Endodermal cell (in vitro differentiated cells): ENCODE measurements around the gene IL12RB2. TPM values are rescaled to one million over a fixed set of nuclear protein-coding genes. Genes with fewer than 3 reads are reported as not detected.

Experiments
- DNase-seq: peaks from one replicate; pipeline ENCODE4 v3.0.0-alpha.2; 2017
- H3K27ac ChIP-seq: 2 replicates; pipeline ENCODE4 v1.5.1; 2013; ENCODE audit warnings: mild to moderate bottlenecking, low read depth, low read length, moderate library complexity
- H3K27me3 ChIP-seq: 2 replicates; pipeline ENCODE4 v1.6.1; 2013; ENCODE audit warnings: mild to moderate bottlenecking, low read length, moderate library complexity; ENCODE audit not compliant: insufficient read depth, control insufficient read depth, poor library complexity, severe bottlenecking
- H3K36me3 ChIP-seq: 2 replicates; pipeline ENCODE4 v1.7.0; 2013; ENCODE audit warnings: mild to moderate bottlenecking, low read length, moderate library complexity; ENCODE audit not compliant: control insufficient read depth, insufficient read depth
- H3K4me1 ChIP-seq: one replicate; pipeline ENCODE4 v1.7.0; 2013; ENCODE audit warnings: low read length; ENCODE audit not compliant: control insufficient read depth, insufficient read depth
- H3K4me3 ChIP-seq: 2 replicates; pipeline ENCODE4 v1.5.1; 2013; ENCODE audit warnings: mild to moderate bottlenecking, low read length, moderate library complexity
- H3K9ac ChIP-seq: 2 replicates; pipeline ENCODE4 v1.6.1; 2013; ENCODE audit warnings: mild to moderate bottlenecking, low read length, moderate library complexity; ENCODE audit not compliant: poor library complexity, severe bottlenecking; ENCODE audit errors: extremely low read depth
- H3K9me3 ChIP-seq: 2 replicates; pipeline ENCODE4 v1.6.1; 2013; ENCODE audit warnings: mild to moderate bottlenecking, low read length, moderate library complexity; ENCODE audit not compliant: control insufficient read depth
- H3K27ac Mint-ChIP-seq: 2 replicates; pipeline ENCODE4 v1.8.0; 2020; ENCODE audit warnings: mixed read lengths
- H3K27me3 Mint-ChIP-seq: 2 replicates; pipeline ENCODE4 v1.8.0; 2021; ENCODE audit warnings: mild to moderate bottlenecking, mixed read lengths; ENCODE audit not compliant: insufficient read depth
- H3K36me3 Mint-ChIP-seq: 2 replicates; pipeline ENCODE4 v1.8.0; 2020; ENCODE audit warnings: low read depth, mixed read lengths
- H3K4me1 Mint-ChIP-seq: 2 replicates; pipeline ENCODE4 v1.8.0; 2020; ENCODE audit warnings: mixed read lengths
- H3K4me3 Mint-ChIP-seq: 2 replicates; pipeline ENCODE4 v1.8.0; 2020; ENCODE audit warnings: mild to moderate bottlenecking, moderate library complexity, mixed read lengths
- H3K9me3 Mint-ChIP-seq: 2 replicates; pipeline ENCODE4 v1.8.0; 2020; ENCODE audit warnings: mild to moderate bottlenecking, mixed read lengths
- WGBS, 2 experiments: methylation state at CpG; one replicate each; pipeline versions ENCODE4 v1.1.5 to v1.1.7; 2013; ENCODE audit warnings: missing lambda C conversion rate in 2 of 2, mixed read lengths in 1 of 2; ENCODE audit not compliant: insufficient coverage in 1 of 2, insufficient read length in 1 of 2; 5-methylcytosine and 5-hydroxymethylcytosine counted together
- total RNA-seq, 2 donors: library from RNA; stranded (reverse); fragmentation: NEBNext Ultra II Directional in 1 of 2; extraction: Animal tissue kit (Norgen Biotek cat#: 25700) in 1 of 2; gene quantifications; 2 replicates in 1 of 2; 3 replicates in 1 of 2; pipeline ENCODE4 v1.2.1, GENCODE V29; 2021
- TF ChIP-seq, protein P1 (sequence below): fragments of 200-600 bp; sonication (generic); conservative IDR thresholded peaks from 2 replicates; pipeline ENCODE4 v1.5.0; 2021; ENCODE audit warnings: antibody characterized with exemption, mild to moderate bottlenecking

The IL12RB2 gene
- total RNA-seq, 2 donors from 2014 or later, result 0.29 TPM; not detected in 1

DNA sequence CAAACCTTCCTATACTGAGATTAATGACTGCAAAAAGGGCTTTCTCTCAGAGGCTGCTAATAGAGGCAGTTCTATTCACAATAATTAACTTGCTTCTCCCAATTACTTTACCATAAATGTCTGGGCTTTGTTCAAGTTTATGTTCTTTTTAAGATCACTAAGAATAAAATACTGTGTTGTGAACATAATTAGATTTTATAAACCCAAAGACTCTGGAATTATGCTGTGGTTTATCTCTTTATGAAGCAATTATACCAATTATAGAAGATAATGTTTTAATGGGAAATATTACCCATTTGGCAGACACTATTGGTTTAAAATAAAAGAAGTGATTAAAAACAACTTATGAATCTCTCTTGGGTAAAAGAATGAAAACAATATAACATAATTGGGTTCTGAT lies 43.5 kb upstream of the IL12RB2 start:
- no peaks in the 10 kb centered on the region for H3K27me3 ChIP-seq
- no peak overlapping the region for H3K9ac ChIP-seq
- Mint-ChIP-seq H3K27ac (no peak overlapping the region), H3K9me3 (no peaks in the 10 kb centered on the region), H3K4me1 (peaks cover 3% of the 10 kb centered on the region), H3K27me3 (no peaks in the 10 kb centered on the region), H3K36me3 (no peaks in the 10 kb centered on the region), H3K4me3 (no peak overlapping the region)
- H3K4me3 ChIP-seq, result no peak overlapping the region
- H3K36me3 ChIP-seq, result no peaks in the 10 kb centered on the region
- H3K4me1 ChIP-seq, result no peaks in the 10 kb centered on the region
- TF ChIP-seq, protein P1, sequence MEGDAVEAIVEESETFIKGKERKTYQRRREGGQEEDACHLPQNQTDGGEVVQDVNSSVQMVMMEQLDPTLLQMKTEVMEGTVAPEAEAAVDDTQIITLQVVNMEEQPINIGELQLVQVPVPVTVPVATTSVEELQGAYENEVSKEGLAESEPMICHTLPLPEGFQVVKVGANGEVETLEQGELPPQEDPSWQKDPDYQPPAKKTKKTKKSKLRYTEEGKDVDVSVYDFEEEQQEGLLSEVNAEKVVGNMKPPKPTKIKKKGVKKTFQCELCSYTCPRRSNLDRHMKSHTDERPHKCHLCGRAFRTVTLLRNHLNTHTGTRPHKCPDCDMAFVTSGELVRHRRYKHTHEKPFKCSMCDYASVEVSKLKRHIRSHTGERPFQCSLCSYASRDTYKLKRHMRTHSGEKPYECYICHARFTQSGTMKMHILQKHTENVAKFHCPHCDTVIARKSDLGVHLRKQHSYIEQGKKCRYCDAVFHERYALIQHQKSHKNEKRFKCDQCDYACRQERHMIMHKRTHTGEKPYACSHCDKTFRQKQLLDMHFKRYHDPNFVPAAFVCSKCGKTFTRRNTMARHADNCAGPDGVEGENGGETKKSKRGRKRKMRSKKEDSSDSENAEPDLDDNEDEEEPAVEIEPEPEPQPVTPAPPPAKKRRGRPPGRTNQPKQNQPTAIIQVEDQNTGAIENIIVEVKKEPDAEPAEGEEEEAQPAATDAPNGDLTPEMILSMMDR, result no peak
- no peak for DNase-seq
- H3K27ac ChIP-seq, result no peak overlapping the region
- H3K9me3 ChIP-seq, result no peaks in the 10 kb centered on the region

DNA sequence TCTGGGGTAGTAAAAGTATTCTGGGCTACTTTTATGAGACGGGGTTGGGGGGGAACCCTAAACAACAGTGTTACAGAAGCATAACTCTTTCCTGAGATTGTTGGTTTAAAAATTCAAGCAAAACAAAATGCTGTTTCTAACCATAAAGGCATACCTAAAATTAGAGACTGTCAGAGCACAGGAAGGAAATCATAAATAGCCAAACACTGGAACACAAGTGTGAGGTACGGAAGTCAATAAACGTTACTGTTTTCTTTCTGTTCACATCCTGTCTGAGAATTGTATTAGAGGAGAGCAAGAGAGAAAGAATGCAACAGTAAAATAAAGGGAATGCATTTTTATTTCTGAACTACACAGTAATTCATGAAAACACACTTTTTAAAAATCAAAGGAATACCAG lies 42.8 kb upstream of the IL12RB2 start:
- no peak overlapping the region for H3K9ac ChIP-seq
- H3K9me3 ChIP-seq, result no peaks in the 10 kb centered on the region
- no peaks in the 10 kb centered on the region for H3K36me3 ChIP-seq
- H3K27me3 Mint-ChIP-seq, result no peaks in the 10 kb centered on the region
- no peak overlapping the region for H3K4me3 Mint-ChIP-seq
- H3K4me1 ChIP-seq, result no peaks in the 10 kb centered on the region
- no peak overlapping the region for H3K27ac Mint-ChIP-seq
- DNase-seq, result no peak
- H3K27me3 ChIP-seq, result no peaks in the 10 kb centered on the region
- H3K9me3 Mint-ChIP-seq, result no peaks in the 10 kb centered on the region
- WGBS, 2 experiments, result 89 to 93% methylated on average over 2 to 3 of the region's 3 CpGs
- TF ChIP-seq, protein P1, result no peak
- peaks cover 3% of the 10 kb centered on the region for H3K4me1 Mint-ChIP-seq
- no peak overlapping the region for H3K27ac ChIP-seq
- H3K36me3 Mint-ChIP-seq, result no peaks in the 10 kb centered on the region
- H3K4me3 ChIP-seq, result no peak overlapping the region

DNA sequence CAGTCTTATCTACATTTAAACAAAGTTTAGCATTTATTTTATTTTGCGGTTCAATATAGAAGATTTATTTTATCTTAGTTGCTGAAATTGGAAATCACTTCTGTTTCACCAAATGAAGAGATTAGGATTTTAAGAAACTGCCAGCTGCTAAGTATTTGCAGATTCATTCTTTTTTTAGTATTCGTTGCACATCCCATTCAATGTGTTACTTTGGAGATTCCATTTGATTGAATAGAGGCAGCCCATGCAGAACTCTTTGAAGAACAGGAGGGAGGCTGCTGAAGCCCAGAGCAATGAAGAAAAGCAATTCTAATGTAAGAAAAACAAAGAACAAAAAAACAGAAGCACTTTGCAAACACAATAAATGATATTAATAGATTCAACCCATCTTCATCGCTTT lies 38.6 kb upstream of the IL12RB2 start:
- no peak overlapping the region for H3K9ac ChIP-seq
- H3K27me3 ChIP-seq, result no peaks in the 10 kb centered on the region
- TF ChIP-seq, protein P1, result no peak
- no peak overlapping the region for H3K4me3 Mint-ChIP-seq
- no peak overlapping the region for H3K27ac ChIP-seq
- no peaks in the 10 kb centered on the region for H3K36me3 Mint-ChIP-seq
- DNase-seq, result no peak
- H3K27me3 Mint-ChIP-seq, result no peaks in the 10 kb centered on the region
- peaks cover 11% of the 10 kb centered on the region for H3K9me3 Mint-ChIP-seq
- H3K27ac Mint-ChIP-seq, result no peak overlapping the region
- no peaks in the 10 kb centered on the region for H3K4me1 ChIP-seq
- no peak overlapping the region for H3K4me3 ChIP-seq
- H3K36me3 ChIP-seq, result no peaks in the 10 kb centered on the region
- H3K9me3 ChIP-seq, result no peaks in the 10 kb centered on the region
- WGBS, 2 experiments, result 90 to 91% methylated on average over 2 of the region's 3 CpGs
- no peaks in the 10 kb centered on the region for H3K4me1 Mint-ChIP-seq
